ENCODE results near the gene STARD3.
"Not testable (repeated sequence)": the region's sequence is repeated elsewhere in the genome, so short reads cannot be mapped to it uniquely, and the experiment has no call there.

Gene STARD3

GRCh38 chr17:39702901-39703893, 66.3 kb downstream of the STARD3 start:
- peaks cover 3% of the 10 kb centered on the region for H3K4me1 ChIP-seq (ENCODE audit: control insufficient read depth, insufficient read depth, low read length, unreplicated experiment)
- H3K79me2 ChIP-seq (ENCODE audit: control insufficient read depth, insufficient read depth, low read length, unreplicated experiment), result peaks cover 27% of the 10 kb centered on the region
- H3K27ac ChIP-seq (ENCODE audit: low read depth, low read length), result no peak overlapping the region
- H2AFZ ChIP-seq (ENCODE audit: low read length, unreplicated experiment), result no peak overlapping the region
- no peak overlapping the region for H3K4me3 ChIP-seq (ENCODE audit: low read depth, low read length)
- no peaks in the 10 kb centered on the region for H3K36me3 ChIP-seq (ENCODE audit: insufficient read depth, low read length)
- no peaks in the 10 kb centered on the region for H3K27me3 ChIP-seq (ENCODE audit: insufficient read depth, low read length)

GRCh38 chr17:39703913-39704312, 67.0 kb downstream of the STARD3 start:
- Histone ChIP-seq H3K4me1 (ENCODE audit: control insufficient read depth, insufficient read depth, low read length, unreplicated experiment) (peaks cover 3% of the 10 kb centered on the region), H3K27ac (ENCODE audit: low read depth, low read length) (no peak overlapping the region), H2AFZ (ENCODE audit: low read length, unreplicated experiment) (no peak overlapping the region), H3K79me2 (ENCODE audit: control insufficient read depth, insufficient read depth, low read length, unreplicated experiment) (peaks cover 27% of the 10 kb centered on the region), H3K36me3 (ENCODE audit: insufficient read depth, low read length) (no peaks in the 10 kb centered on the region), H3K27me3 (ENCODE audit: insufficient read depth, low read length) (no peaks in the 10 kb centered on the region), H3K4me3 (ENCODE audit: low read depth, low read length) (no peak overlapping the region)

- Histone ChIP-seq H2AFZ (ENCODE audit: low read length, unreplicated experiment) (no peak overlapping the region), H3K4me1 (ENCODE audit: control insufficient read depth, insufficient read depth, low read length, unreplicated experiment) (peaks cover 3% of the 10 kb centered on the region), H3K4me3 (ENCODE audit: low read depth, low read length) (no peak overlapping the region), H3K27ac (ENCODE audit: low read depth, low read length) (no peak overlapping the region), H3K79me2 (ENCODE audit: control insufficient read depth, insufficient read depth, low read length, unreplicated experiment) (peaks cover 25% of the 10 kb centered on the region), H3K27me3 (ENCODE audit: insufficient read depth, low read length) (no peaks in the 10 kb centered on the region), H3K36me3 (ENCODE audit: insufficient read depth, low read length) (no peaks in the 10 kb centered on the region)
Observed at GRCh38 chr17:39704821-39705551, 68.0 kb downstream of the STARD3 start.

GRCh38 chr17:39705786-39706348, 68.9 kb downstream of the STARD3 start:
- Histone ChIP-seq H3K27me3 (ENCODE audit: insufficient read depth, low read length) (no peaks in the 10 kb centered on the region), H3K27ac (ENCODE audit: low read depth, low read length) (no peak overlapping the region), H3K4me1 (ENCODE audit: control insufficient read depth, insufficient read depth, low read length, unreplicated experiment) (peaks cover 3% of the 10 kb centered on the region), H3K79me2 (ENCODE audit: control insufficient read depth, insufficient read depth, low read length, unreplicated experiment) (peaks cover 19% of the 10 kb centered on the region), H3K36me3 (ENCODE audit: insufficient read depth, low read length) (no peaks in the 10 kb centered on the region), H3K4me3 (ENCODE audit: low read depth, low read length) (no peak overlapping the region), H2AFZ (ENCODE audit: low read length, unreplicated experiment) (no peak overlapping the region)

GRCh38 chr17:39706383-39706782, 69.4 kb downstream of the STARD3 start:
- Histone ChIP-seq H3K36me3 (ENCODE audit: insufficient read depth, low read length) (no peaks in the 10 kb centered on the region), H3K27me3 (ENCODE audit: insufficient read depth, low read length) (no peaks in the 10 kb centered on the region), H3K4me3 (ENCODE audit: low read depth, low read length) (no peak overlapping the region), H3K27ac (ENCODE audit: low read depth, low read length) (no peak overlapping the region), H3K79me2 (ENCODE audit: control insufficient read depth, insufficient read depth, low read length, unreplicated experiment) (peaks cover 14% of the 10 kb centered on the region), H3K4me1 (ENCODE audit: control insufficient read depth, insufficient read depth, low read length, unreplicated experiment) (no peaks in the 10 kb centered on the region), H2AFZ (ENCODE audit: low read length, unreplicated experiment) (no peak overlapping the region)

- no peak overlapping the region for H2AFZ ChIP-seq (ENCODE audit: low read length, unreplicated experiment)
- no peaks in the 10 kb centered on the region for H3K4me1 ChIP-seq (ENCODE audit: control insufficient read depth, insufficient read depth, low read length, unreplicated experiment)
- peaks cover 9% of the 10 kb centered on the region for H3K79me2 ChIP-seq (ENCODE audit: control insufficient read depth, insufficient read depth, low read length, unreplicated experiment)
- H3K27ac ChIP-seq (ENCODE audit: low read depth, low read length), result no peak overlapping the region
- no peaks in the 10 kb centered on the region for H3K27me3 ChIP-seq (ENCODE audit: insufficient read depth, low read length)
- H3K36me3 ChIP-seq (ENCODE audit: insufficient read depth, low read length), result no peaks in the 10 kb centered on the region
- no peak overlapping the region for H3K4me3 ChIP-seq (ENCODE audit: low read depth, low read length)
Observed at GRCh38 chr17:39706921-39707337, 70.0 kb downstream of the STARD3 start.

- Histone ChIP-seq H3K4me1 (ENCODE audit: control insufficient read depth, insufficient read depth, low read length, unreplicated experiment) (no peaks in the 10 kb centered on the region), H2AFZ (ENCODE audit: low read length, unreplicated experiment) (no peak overlapping the region), H3K36me3 (ENCODE audit: insufficient read depth, low read length) (peaks cover 3% of the 10 kb centered on the region; the same call in 1 of the 2 replicates), H3K27ac (ENCODE audit: low read depth, low read length) (no peak overlapping the region), H3K27me3 (ENCODE audit: insufficient read depth, low read length) (no peaks in the 10 kb centered on the region), H3K79me2 (ENCODE audit: control insufficient read depth, insufficient read depth, low read length, unreplicated experiment) (peaks cover 6% of the 10 kb centered on the region), H3K4me3 (ENCODE audit: low read depth, low read length) (no peak overlapping the region)
Observed at GRCh38 chr17:39709319-39709997, 72.5 kb downstream of the STARD3 start.

GRCh38 chr17:39709998-39710964, 73.3 kb downstream of the STARD3 start:
- Histone ChIP-seq H3K27me3 (ENCODE audit: insufficient read depth, low read length) (no peaks in the 10 kb centered on the region), H3K4me3 (ENCODE audit: low read depth, low read length) (no peak overlapping the region), H3K79me2 (ENCODE audit: control insufficient read depth, insufficient read depth, low read length, unreplicated experiment) (peaks cover 6% of the 10 kb centered on the region), H3K27ac (ENCODE audit: low read depth, low read length) (no peak overlapping the region), H3K4me1 (ENCODE audit: control insufficient read depth, insufficient read depth, low read length, unreplicated experiment) (no peaks in the 10 kb centered on the region), H3K36me3 (ENCODE audit: insufficient read depth, low read length) (peaks cover 3% of the 10 kb centered on the region; the same call in 1 of the 2 replicates), H2AFZ (ENCODE audit: low read length, unreplicated experiment) (no peak overlapping the region)

GRCh38 chr17:39711071-39711470, 74.1 kb downstream of the STARD3 start:
- not testable (repeated sequence) for H3K4me3 ChIP-seq (ENCODE audit: low read depth, low read length); H3K27me3 ChIP-seq (ENCODE audit: insufficient read depth, low read length); H2AFZ ChIP-seq (ENCODE audit: low read length, unreplicated experiment)

More at GRCh38 chr17:39711071-39711470, 74.1 kb downstream of the STARD3 start:
- H3K79me2 ChIP-seq (ENCODE audit: control insufficient read depth, insufficient read depth, low read length, unreplicated experiment); H3K4me1 ChIP-seq (ENCODE audit: control insufficient read depth, insufficient read depth, low read length, unreplicated experiment); H3K27ac ChIP-seq (ENCODE audit: low read depth, low read length); H3K36me3 ChIP-seq (ENCODE audit: insufficient read depth, low read length): not testable (repeated sequence)
